Chondrocyte (in vitro differentiated cells): Measurements from ENCODE around the gene AUTS2. TPM values are rescaled to one million over a fixed set of nuclear protein-coding genes. Genes with fewer than 3 reads are reported as not detected.

Experiments
- DNase-seq: peaks from one replicate; pipeline ENCODE4 v3.0.0; 2021; ENCODE audit warnings: mixed read lengths, low spot score
- H3K27ac Mint-ChIP-seq: one replicate; pipeline ENCODE4 v1.8.0; 2021; ENCODE audit warnings: mild to moderate bottlenecking, moderate library complexity, mixed read lengths; ENCODE audit not compliant: unreplicated experiment
- H3K27me3 Mint-ChIP-seq: 2 replicates; pipeline ENCODE4 v1.8.0; 2021; ENCODE audit warnings: low read depth, mixed read lengths
- H3K36me3 Mint-ChIP-seq: 2 replicates; pipeline ENCODE4 v1.8.0; 2021; ENCODE audit warnings: low read depth, mixed read lengths
- H3K4me1 Mint-ChIP-seq: 2 replicates; pipeline ENCODE4 v1.8.0; 2021; ENCODE audit warnings: low read depth, mild to moderate bottlenecking, mixed read lengths
- H3K4me3 Mint-ChIP-seq: one replicate; pipeline ENCODE4 v1.8.0; 2021; ENCODE audit warnings: mild to moderate bottlenecking, moderate library complexity, mixed read lengths; ENCODE audit not compliant: unreplicated experiment
- H3K9me3 Mint-ChIP-seq: 2 replicates; pipeline ENCODE4 v1.8.0; 2021; ENCODE audit warnings: low read depth, mixed read lengths
- CTCF ChIP-seq: fragments of 200-600 bp; sonication (generic); IDR thresholded peaks from 2 replicates; pipeline ENCODE4 v1.5.0; 2021; ENCODE audit warnings: antibody characterized with exemption, mild to moderate bottlenecking, moderate library complexity
- total RNA-seq: library from RNA; stranded (reverse); gene quantifications from 3 replicates; pipeline ENCODE4 v1.2.1, GENCODE V29; 2021

Gene AUTS2
- total RNA-seq, 1 donor from 2014 or later, result 31.5 TPM

- H3K27ac Mint-ChIP-seq, result no peak overlapping the region
- no peak overlapping the region for H3K4me3 Mint-ChIP-seq
- DNase-seq, result no peak
- H3K36me3 Mint-ChIP-seq, result peaks cover 1% of the 10 kb centered on the region
- no peaks in the 10 kb centered on the region for H3K9me3 Mint-ChIP-seq
- TF ChIP-seq CTCF, result no peak
- H3K4me1 Mint-ChIP-seq, result no peaks in the 10 kb centered on the region
- H3K27me3 Mint-ChIP-seq, result no peaks in the 10 kb centered on the region
Measured at GRCh38 chr7:70435634-70436033, 837.4 kb downstream of the AUTS2 start.

GRCh38 chr7:70436790-70437350 is 838.6 kb downstream of the AUTS2 start:
- Mint-ChIP-seq H3K9me3 (no peaks in the 10 kb centered on the region), H3K4me3 (no peak overlapping the region), H3K36me3 (peaks cover 1% of the 10 kb centered on the region), H3K4me1 (no peaks in the 10 kb centered on the region), H3K27me3 (no peaks in the 10 kb centered on the region), H3K27ac (no peak overlapping the region)
- DNase-seq, result no peak
- TF ChIP-seq CTCF, result no peak

GRCh38 chr7:70439651-70440050 is 841.4 kb downstream of the AUTS2 start:
- TF ChIP-seq CTCF, result no peak
- peaks cover 1% of the 10 kb centered on the region for H3K36me3 Mint-ChIP-seq
- no peak for DNase-seq
- no peak overlapping the region for H3K27ac Mint-ChIP-seq
- H3K27me3 Mint-ChIP-seq, result no peaks in the 10 kb centered on the region
- H3K4me3 Mint-ChIP-seq, result no peak overlapping the region
- H3K4me1 Mint-ChIP-seq, result no peaks in the 10 kb centered on the region
- no peaks in the 10 kb centered on the region for H3K9me3 Mint-ChIP-seq

DNA sequence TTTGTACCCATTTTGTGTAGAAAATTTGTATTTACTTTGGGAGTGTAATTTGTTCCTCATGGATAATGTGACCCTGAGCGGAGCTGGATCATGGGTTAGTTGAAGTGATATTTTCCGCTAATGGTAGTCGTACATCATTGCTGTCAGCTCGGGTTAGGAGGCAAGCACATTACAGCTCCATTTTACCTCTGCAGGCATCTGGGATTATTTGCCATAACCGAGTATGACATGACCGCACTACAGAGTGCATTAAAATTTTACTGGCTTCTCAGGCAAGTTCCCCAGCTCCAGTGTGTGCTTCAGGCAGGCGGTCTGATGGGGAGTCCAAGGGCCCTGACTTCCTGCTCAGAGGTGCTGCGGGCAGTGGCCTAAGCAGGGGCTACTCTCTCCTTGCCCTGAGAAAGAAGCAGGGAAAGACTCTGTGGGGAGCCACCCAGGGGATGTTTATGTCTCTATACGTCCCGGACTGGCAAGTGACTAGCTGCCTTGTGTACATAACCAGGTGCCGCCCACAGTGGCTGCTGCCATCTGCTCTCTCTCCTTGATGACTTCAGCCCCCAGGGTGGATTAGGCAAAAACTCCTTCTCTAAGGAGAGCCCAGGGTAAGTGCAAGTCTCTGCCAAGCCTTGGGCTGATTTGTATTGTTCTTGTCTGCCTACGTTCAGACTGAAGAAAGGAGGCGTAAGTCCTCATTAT is 848.3 kb downstream of the AUTS2 start:
- no peaks in the 10 kb centered on the region for H3K36me3 Mint-ChIP-seq
- H3K4me3 Mint-ChIP-seq, result no peak overlapping the region
- DNase-seq, result no peak
- H3K27ac Mint-ChIP-seq, result no peak overlapping the region
- no peaks in the 10 kb centered on the region for H3K4me1 Mint-ChIP-seq
- H3K27me3 Mint-ChIP-seq, result no peaks in the 10 kb centered on the region
- no peak for TF ChIP-seq CTCF
- H3K9me3 Mint-ChIP-seq, result no peaks in the 10 kb centered on the region

DNA sequence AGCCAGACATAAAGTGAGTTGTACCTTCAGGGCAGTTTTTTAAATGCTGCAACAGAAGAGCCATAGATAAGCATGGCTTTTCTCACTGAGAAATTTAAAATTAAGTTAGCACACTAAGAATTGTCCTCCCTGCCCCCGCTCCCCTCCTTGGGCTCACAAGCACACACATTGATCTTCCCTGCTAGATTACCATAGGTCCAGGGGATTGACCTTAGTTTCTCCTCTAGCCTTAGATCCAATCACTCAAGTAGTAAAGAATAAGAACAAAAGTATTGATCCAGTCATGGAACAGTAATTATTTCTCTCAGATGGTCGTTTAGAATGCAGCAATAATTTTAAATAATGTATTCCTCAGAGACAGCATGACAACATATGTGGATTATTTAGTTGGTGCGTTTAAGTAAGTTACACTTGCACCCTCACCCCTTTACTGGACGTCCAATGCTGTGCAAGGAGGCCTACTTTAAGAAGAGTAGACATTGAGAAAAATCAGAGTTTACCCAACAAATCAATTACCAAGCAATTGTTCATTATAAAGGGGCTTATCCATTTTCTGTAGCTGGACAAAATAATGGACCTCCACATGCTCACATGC is 850.1 kb downstream of the AUTS2 start:
- no peak for TF ChIP-seq CTCF
- Mint-ChIP-seq H3K27ac (no peak overlapping the region), H3K9me3 (peaks cover 1% of the 10 kb centered on the region)

More for the DNA sequence above, 850.1 kb downstream of the AUTS2 start:
- Mint-ChIP-seq H3K36me3 (no peaks in the 10 kb centered on the region), H3K4me3 (no peak overlapping the region), H3K4me1 (no peaks in the 10 kb centered on the region), H3K27me3 (no peaks in the 10 kb centered on the region)
- no peak for DNase-seq
